MCF 10A (cell line): ENCODE data around the gene GRIK3. TPM values are rescaled to one million over a fixed set of nuclear protein-coding genes. Genes with fewer than 3 reads are reported as not detected.

Source experiments
- BruUV-seq: library from RNA; stranded (reverse); fragments of 400-500 nt; replicated peaks from 2 replicates; lab custom pipeline; 2021; lab: Mats Ljungman, UMichigan
- CTCF ChIA-PET: fragments of 300-600 bp; sonication (Branson Sonifier 250); formaldehyde crosslinking; extraction: SDS; loops from one replicate; lab custom pipeline; 2021; ENCODE audit warnings: antibody characterized with exemption, inconsistent platforms; lab: Yijun Ruan, JAX
- POLR2A ChIA-PET: fragments of 300-600, 350-650 bp; sonication (Branson Sonifier 250); formaldehyde crosslinking; extraction: SDS; loops from one replicate; lab custom pipeline; 2020; ENCODE audit warnings: antibody characterized with exemption, inconsistent platforms; lab: Yijun Ruan, JAX
- DNase-seq: peaks from one replicate; pipeline ENCODE4 v3.0.0-alpha.2; 2018; ENCODE audit not compliant: unreplicated experiment
- H3K27ac Mint-ChIP-seq: one replicate; pipeline ENCODE4 v1.8.0; 2022; ENCODE audit warnings: mild to moderate bottlenecking, low read depth, mixed read lengths; ENCODE audit not compliant: unreplicated experiment
- H3K27me3 Mint-ChIP-seq: one replicate; pipeline ENCODE4 v1.8.0; 2022; ENCODE audit warnings: mixed read lengths; ENCODE audit not compliant: insufficient read depth, unreplicated experiment
- H3K36me3 Mint-ChIP-seq: one replicate; pipeline ENCODE4 v1.8.0; 2022; ENCODE audit warnings: mild to moderate bottlenecking, moderate library complexity, mixed read lengths; ENCODE audit not compliant: insufficient read depth, unreplicated experiment
- H3K4me1 Mint-ChIP-seq: one replicate; pipeline ENCODE4 v1.8.0; 2022; ENCODE audit warnings: mixed read lengths; ENCODE audit not compliant: insufficient read depth, unreplicated experiment
- H3K4me3 Mint-ChIP-seq: one replicate; pipeline ENCODE4 v1.8.0; 2022; ENCODE audit warnings: mild to moderate bottlenecking, moderate library complexity, mixed read lengths; ENCODE audit not compliant: unreplicated experiment
- H3K9me3 Mint-ChIP-seq: one replicate; pipeline ENCODE4 v1.8.0; 2022; ENCODE audit warnings: mixed read lengths; ENCODE audit not compliant: unreplicated experiment
- intact Hi-C: fragments of 100-400 bp; cut with micrococcal nuclease; formaldehyde crosslinking; loops from 2 replicates; pipeline ENCODE4 v1.14.1; 2022
- total RNA-seq: library from RNA; stranded (reverse); gene quantifications from 2 replicates; pipeline ENCODE4 v1.2.3, GENCODE V29; 2022
- TF ChIP-seq, protein P1 (sequence below): fragments of 200-600 bp; IDR thresholded peaks from one replicate; pipeline ENCODE4 v1.8.0; 2022; ENCODE audit warnings: antibody characterized with exemption, mild to moderate bottlenecking; ENCODE audit not compliant: unreplicated experiment

Gene GRIK3
- total RNA-seq, 1 experiment from 2014 or later: not detected

DNA sequence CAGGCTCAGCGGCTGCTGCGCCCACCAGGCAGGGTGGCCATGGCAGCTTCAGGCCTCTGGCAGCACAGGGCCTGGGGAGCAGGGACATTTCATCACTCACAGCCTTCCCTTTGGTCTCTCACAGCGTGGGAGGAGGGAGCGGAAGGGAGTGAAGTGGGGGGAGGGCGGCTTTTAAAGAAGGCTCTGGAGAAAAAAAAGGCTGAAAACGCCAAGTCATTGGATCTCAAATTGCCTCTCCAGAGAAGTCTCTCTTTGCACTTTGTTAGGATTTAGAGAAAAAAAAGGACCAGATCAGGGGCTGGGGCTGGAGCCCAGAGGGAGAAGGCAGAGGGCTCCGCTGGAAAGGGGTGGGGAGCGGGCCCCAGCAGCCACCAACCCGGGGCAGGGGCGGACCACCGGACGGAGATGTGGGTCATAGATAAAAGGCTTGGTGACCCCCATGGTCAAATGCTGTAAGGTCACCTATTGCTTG, 209.9 kb downstream of the GRIK3 start:
- ChIA-PET CTCF (no interaction called here), POLR2A (no interaction called here)
- no peaks in the 10 kb centered on the region for H3K36me3 Mint-ChIP-seq
- H3K27ac Mint-ChIP-seq: no peak overlapping the region
- no peak overlapping the region for H3K4me3 Mint-ChIP-seq
- H3K4me1 Mint-ChIP-seq: no peaks in the 10 kb centered on the region
- H3K9me3 Mint-ChIP-seq: no peaks in the 10 kb centered on the region
- peaks cover 48% of the 10 kb centered on the region for H3K27me3 Mint-ChIP-seq
- no TSS peak for BruUV-seq
- intact Hi-C loops: no loop called here
- TF ChIP-seq, protein P1, sequence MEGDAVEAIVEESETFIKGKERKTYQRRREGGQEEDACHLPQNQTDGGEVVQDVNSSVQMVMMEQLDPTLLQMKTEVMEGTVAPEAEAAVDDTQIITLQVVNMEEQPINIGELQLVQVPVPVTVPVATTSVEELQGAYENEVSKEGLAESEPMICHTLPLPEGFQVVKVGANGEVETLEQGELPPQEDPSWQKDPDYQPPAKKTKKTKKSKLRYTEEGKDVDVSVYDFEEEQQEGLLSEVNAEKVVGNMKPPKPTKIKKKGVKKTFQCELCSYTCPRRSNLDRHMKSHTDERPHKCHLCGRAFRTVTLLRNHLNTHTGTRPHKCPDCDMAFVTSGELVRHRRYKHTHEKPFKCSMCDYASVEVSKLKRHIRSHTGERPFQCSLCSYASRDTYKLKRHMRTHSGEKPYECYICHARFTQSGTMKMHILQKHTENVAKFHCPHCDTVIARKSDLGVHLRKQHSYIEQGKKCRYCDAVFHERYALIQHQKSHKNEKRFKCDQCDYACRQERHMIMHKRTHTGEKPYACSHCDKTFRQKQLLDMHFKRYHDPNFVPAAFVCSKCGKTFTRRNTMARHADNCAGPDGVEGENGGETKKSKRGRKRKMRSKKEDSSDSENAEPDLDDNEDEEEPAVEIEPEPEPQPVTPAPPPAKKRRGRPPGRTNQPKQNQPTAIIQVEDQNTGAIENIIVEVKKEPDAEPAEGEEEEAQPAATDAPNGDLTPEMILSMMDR: no peak
- DNase-seq: no peak

- intact Hi-C loops: no loop called here
- Mint-ChIP-seq H3K27me3 (peaks cover 41% of the 10 kb centered on the region), H3K9me3 (no peaks in the 10 kb centered on the region), H3K4me3 (no peak overlapping the region), H3K4me1 (no peaks in the 10 kb centered on the region), H3K36me3 (no peaks in the 10 kb centered on the region), H3K27ac (no peak overlapping the region)
- no TSS peak for BruUV-seq
- no peak for DNase-seq
- ChIA-PET POLR2A (no interaction called here), CTCF (no interaction called here)
- TF ChIP-seq, protein P1: no peak
Observed at GRCh38 chr1:36822648-36823047, 211.7 kb downstream of the GRIK3 start.

DNA sequence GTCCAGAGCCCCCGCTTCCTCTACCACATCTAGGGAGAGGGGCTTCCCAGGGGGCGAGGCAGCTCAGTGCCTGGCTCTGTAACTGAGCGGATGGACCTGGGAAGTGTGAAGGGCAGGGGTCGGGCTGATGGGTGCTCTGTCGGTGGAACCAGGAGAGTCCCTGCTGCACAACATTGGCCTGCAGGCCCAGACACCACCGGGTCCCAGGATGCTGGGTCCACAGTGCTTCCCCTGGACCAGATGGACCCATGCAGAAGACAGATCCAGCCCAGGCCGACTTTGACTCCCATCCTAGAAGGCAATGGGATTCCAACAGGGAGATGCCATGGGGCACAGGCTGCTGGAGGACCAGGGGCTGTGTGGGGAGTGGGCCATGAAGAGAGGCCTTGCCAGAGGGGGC, 212.9 kb downstream of the GRIK3 start:
- peaks cover 29% of the 10 kb centered on the region for H3K27me3 Mint-ChIP-seq
- no peak overlapping the region for H3K4me3 Mint-ChIP-seq
- no peaks in the 10 kb centered on the region for H3K4me1 Mint-ChIP-seq
- intact Hi-C loops: no loop called here
- no peaks in the 10 kb centered on the region for H3K9me3 Mint-ChIP-seq
- POLR2A ChIA-PET: no interaction called here
- TF ChIP-seq, protein P1: no peak
- no TSS peak for BruUV-seq
- DNase-seq: no peak
- no peak overlapping the region for H3K27ac Mint-ChIP-seq
- CTCF ChIA-PET: interaction anchor here (0.6 kb wide), 1 partner anchor 1788 kb away, joined by 3 read pairs; no protein-coding TSS in a partner anchor
- no peaks in the 10 kb centered on the region for H3K36me3 Mint-ChIP-seq

GRCh38 chr1:36818771-36819170, 215.5 kb downstream of the GRIK3 start:
- ChIA-PET POLR2A (no interaction called here), CTCF (no interaction called here)
- Mint-ChIP-seq H3K36me3 (no peaks in the 10 kb centered on the region), H3K4me1 (no peaks in the 10 kb centered on the region), H3K4me3 (no peak overlapping the region), H3K27ac (no peak overlapping the region), H3K9me3 (no peaks in the 10 kb centered on the region), H3K27me3 (peaks cover 28% of the 10 kb centered on the region)
- BruUV-seq: no TSS peak
- TF ChIP-seq, protein P1: no peak
- DNase-seq: no peak
- intact Hi-C loops: no loop called here
